Panc1 (cell line): ENCODE data around the gene CLCN1.

Experiments
- TF ChIP-seq, protein P1 (sequence below): fragments of 450-650 bp; IDR thresholded peaks from 2 replicates; pipeline ENCODE4 v1.5.1; 2017; ENCODE audit warnings: mild to moderate bottlenecking
- TF ChIP-seq, protein P2 (sequence below), 2 experiments: IDR thresholded peaks; 2 replicates each; pipeline ENCODE4 v1.6.1; 2011 to 2012; ENCODE audit warnings: low read depth in 2 of 2, control low read depth in 1 of 2, low read length in 1 of 2, mild to moderate bottlenecking in 1 of 2, moderate library complexity in 1 of 2; ENCODE audit not compliant: insufficient read depth in 1 of 2

DNA sequence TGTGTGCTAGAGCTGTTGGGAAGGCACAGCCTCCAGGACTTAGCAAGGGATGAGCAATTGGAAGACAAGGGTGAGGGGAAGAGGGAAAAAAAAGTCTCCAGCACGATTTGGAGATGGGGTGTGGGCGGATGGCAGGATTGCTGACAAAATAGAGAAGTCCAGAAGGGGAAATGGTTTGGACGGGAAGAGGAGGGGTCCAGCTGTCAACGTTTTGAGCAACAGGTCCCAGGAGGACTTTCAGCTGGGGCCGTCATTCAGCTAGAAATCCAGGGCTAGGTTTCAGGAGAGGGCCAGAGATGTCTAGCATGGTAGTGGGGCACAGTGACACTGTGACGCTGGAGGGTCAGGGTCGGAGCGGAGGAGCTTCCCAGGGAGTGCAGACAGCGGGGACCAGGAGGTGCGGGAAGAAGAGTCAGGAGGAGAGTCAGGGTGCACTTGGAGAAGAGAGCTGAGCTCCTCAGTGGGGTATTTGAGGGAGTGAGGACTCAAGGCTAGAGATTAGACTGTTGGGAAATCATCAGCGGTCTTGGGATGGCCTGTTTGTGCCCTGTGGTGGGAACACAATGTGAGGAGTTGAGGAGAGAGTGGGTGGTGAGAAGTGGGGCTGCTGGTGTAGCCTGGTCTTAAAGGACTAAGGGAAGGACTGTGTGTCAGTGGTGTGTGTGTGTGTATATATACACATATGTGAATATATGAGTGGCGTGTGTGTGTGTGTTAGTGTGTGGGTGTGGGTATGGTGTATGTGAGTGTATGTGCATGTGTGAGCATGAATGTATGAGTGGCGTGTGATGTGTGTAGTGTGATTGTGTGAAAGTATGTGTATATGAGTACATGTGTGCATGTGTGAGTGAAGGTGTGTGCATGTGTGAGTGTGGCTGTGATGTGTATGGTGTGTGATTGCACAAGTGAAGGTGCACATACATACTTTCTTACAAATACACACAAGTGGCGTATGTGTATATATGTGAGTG, 69.0 kb downstream of the CLCN1 start:
- TF ChIP-seq, protein P1, sequence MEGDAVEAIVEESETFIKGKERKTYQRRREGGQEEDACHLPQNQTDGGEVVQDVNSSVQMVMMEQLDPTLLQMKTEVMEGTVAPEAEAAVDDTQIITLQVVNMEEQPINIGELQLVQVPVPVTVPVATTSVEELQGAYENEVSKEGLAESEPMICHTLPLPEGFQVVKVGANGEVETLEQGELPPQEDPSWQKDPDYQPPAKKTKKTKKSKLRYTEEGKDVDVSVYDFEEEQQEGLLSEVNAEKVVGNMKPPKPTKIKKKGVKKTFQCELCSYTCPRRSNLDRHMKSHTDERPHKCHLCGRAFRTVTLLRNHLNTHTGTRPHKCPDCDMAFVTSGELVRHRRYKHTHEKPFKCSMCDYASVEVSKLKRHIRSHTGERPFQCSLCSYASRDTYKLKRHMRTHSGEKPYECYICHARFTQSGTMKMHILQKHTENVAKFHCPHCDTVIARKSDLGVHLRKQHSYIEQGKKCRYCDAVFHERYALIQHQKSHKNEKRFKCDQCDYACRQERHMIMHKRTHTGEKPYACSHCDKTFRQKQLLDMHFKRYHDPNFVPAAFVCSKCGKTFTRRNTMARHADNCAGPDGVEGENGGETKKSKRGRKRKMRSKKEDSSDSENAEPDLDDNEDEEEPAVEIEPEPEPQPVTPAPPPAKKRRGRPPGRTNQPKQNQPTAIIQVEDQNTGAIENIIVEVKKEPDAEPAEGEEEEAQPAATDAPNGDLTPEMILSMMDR, result no peak
- TF ChIP-seq, protein P2, sequence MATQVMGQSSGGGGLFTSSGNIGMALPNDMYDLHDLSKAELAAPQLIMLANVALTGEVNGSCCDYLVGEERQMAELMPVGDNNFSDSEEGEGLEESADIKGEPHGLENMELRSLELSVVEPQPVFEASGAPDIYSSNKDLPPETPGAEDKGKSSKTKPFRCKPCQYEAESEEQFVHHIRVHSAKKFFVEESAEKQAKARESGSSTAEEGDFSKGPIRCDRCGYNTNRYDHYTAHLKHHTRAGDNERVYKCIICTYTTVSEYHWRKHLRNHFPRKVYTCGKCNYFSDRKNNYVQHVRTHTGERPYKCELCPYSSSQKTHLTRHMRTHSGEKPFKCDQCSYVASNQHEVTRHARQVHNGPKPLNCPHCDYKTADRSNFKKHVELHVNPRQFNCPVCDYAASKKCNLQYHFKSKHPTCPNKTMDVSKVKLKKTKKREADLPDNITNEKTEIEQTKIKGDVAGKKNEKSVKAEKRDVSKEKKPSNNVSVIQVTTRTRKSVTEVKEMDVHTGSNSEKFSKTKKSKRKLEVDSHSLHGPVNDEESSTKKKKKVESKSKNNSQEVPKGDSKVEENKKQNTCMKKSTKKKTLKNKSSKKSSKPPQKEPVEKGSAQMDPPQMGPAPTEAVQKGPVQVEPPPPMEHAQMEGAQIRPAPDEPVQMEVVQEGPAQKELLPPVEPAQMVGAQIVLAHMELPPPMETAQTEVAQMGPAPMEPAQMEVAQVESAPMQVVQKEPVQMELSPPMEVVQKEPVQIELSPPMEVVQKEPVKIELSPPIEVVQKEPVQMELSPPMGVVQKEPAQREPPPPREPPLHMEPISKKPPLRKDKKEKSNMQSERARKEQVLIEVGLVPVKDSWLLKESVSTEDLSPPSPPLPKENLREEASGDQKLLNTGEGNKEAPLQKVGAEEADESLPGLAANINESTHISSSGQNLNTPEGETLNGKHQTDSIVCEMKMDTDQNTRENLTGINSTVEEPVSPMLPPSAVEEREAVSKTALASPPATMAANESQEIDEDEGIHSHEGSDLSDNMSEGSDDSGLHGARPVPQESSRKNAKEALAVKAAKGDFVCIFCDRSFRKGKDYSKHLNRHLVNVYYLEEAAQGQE (IDR thresholded peaks at IDR 0.05; ENCODE audit: insufficient read depth in 1 of 2, low read depth in 2 of 2, low read length in 1 of 2), result no peak
